NT2/D1 (cell line): ENCODE results near the gene SLC38A8.

Experiments used
- YY1 ChIP-seq: IDR thresholded peaks from 2 replicates; pipeline ENCODE4 v1.6.1; 2011; ENCODE audit not compliant: insufficient read length, insufficient read depth
- ZNF274 ChIP-seq: IDR thresholded peaks from 2 replicates; pipeline ENCODE4 v1.6.1; 2011; ENCODE audit warnings: mild to moderate bottlenecking, low read depth, low read length

DNA sequence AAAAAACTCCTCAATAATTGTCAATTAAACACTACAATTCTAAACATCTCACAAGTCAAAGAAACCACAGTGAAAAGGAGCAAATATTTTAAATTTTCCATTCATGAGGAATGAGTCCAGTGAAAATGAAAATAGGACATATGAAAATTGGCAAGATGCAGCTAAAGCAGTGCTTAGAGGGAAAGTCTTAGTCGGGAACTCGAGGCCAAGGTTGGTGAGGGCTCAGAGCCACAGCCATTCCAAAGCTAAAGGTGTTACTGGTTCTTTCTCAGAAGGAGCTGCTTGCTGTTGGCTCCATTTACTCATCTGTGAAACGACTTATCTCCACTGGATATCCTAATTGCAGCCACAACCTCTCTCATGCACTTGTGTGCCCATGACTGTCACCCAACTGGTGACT, 6.5 kb downstream of the SLC38A8 start:
- no peak for TF ChIP-seq ZNF274
- no peak for TF ChIP-seq YY1
